ENCODE results near the gene RPS6KL1.

The RPS6KL1 gene

DNA sequence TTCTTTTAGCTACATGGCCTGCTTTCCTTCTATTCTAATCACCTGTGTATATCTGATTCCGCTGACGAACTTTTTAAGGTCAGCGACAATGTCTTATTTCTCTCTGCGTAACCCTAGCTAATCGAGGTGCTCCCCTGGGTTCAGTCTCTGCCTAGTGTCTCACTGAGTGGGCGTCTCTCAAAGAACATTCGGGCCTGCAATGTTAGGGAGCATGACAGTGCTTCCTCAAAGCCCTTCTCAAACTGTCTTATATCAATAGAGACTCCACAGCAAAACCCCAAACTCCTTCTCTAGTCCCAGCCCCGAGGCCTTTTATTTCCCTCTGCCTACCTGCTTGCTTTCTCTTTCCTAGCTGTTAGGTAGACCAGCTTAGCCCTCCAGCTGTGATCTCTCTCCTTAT lies 13.7 kb upstream of the RPS6KL1 start (continued):
- TF ChIP-seq TSHZ2 (CRISPR knock-in tag; IDR thresholded peaks at IDR 0.05) = no peak
- TF ChIP-seq, protein P1, sequence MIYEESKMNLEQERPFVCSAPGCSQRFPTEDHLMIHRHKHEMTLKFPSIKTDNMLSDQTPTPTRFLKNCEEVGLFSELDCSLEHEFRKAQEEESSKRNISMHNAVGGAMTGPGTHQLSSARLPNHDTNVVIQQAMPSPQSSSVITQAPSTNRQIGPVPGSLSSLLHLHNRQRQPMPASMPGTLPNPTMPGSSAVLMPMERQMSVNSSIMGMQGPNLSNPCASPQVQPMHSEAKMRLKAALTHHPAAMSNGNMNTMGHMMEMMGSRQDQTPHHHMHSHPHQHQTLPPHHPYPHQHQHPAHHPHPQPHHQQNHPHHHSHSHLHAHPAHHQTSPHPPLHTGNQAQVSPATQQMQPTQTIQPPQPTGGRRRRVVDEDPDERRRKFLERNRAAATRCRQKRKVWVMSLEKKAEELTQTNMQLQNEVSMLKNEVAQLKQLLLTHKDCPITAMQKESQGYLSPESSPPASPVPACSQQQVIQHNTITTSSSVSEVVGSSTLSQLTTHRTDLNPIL (CRISPR knock-in tag; IDR thresholded peaks at IDR 0.05; ENCODE audit: low read depth) = no peak

DNA sequence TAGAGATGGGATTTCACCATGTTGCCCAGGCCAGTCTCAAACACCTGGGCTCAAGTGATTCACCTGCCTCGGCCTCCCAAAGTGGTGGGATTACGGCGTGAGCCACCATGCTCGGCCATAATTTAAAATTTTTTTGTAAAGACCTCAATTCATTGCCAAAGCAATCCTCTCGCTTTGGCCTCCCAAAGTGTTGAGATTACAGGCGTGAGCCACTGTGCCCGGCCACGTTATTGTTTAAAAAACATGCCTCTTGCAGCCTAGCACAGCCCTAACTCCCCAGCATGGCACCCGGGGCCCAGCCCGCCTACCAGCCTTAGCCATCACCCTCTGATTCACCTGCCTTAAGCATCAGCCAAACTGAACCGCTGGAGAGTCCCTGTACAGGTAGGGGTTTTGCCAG lies 13.1 kb upstream of the RPS6KL1 start:
- no peak for ATAC-seq
- TF ChIP-seq ZNF8 (CRISPR knock-in tag; IDR thresholded peaks at IDR 0.05) (no peak), ZFP3 (CRISPR knock-in tag; IDR thresholded peaks at IDR 0.05) (no peak), ISL1 (CRISPR knock-in tag; IDR thresholded peaks at IDR 0.05) (no peak), TSHZ2 (CRISPR knock-in tag; IDR thresholded peaks at IDR 0.05) (no peak), ZNF70 (CRISPR knock-in tag; IDR thresholded peaks at IDR 0.05) (no peak), TCF4 (CRISPR knock-in tag; IDR thresholded peaks at IDR 0.05; ENCODE audit: borderline replicate concordance) (no peak), TOX (CRISPR knock-in tag; IDR thresholded peaks at IDR 0.05; ENCODE audit: borderline replicate concordance) (no peak), OSR1 (CRISPR knock-in tag; IDR thresholded peaks at IDR 0.05) (no peak), CSDC2 (CRISPR knock-in tag; IDR thresholded peaks at IDR 0.05) (no peak), GLIS3 (CRISPR knock-in tag; IDR thresholded peaks at IDR 0.05) (no peak), SNAI2 (CRISPR knock-in tag; IDR thresholded peaks at IDR 0.05) (no peak), ESRRG (CRISPR knock-in tag; IDR thresholded peaks at IDR 0.05) (no peak), PPARA (CRISPR knock-in tag; IDR thresholded peaks at IDR 0.05; ENCODE audit: borderline replicate concordance) (no peak), ZFP30 (CRISPR knock-in tag; IDR thresholded peaks at IDR 0.05) (no peak), ARNTL (CRISPR knock-in tag; IDR thresholded peaks at IDR 0.05; ENCODE audit: borderline replicate concordance, low read depth) (no peak), ZNF565 (CRISPR knock-in tag; conservative IDR thresholded peaks at IDR 0.05; ENCODE audit: low read depth) (no peak), RARB (CRISPR knock-in tag; IDR thresholded peaks at IDR 0.05) (no peak)
- TF ChIP-seq, protein P1 (CRISPR knock-in tag; IDR thresholded peaks at IDR 0.05; ENCODE audit: low read depth) = no peak
- TF ChIP-seq, protein P2, sequence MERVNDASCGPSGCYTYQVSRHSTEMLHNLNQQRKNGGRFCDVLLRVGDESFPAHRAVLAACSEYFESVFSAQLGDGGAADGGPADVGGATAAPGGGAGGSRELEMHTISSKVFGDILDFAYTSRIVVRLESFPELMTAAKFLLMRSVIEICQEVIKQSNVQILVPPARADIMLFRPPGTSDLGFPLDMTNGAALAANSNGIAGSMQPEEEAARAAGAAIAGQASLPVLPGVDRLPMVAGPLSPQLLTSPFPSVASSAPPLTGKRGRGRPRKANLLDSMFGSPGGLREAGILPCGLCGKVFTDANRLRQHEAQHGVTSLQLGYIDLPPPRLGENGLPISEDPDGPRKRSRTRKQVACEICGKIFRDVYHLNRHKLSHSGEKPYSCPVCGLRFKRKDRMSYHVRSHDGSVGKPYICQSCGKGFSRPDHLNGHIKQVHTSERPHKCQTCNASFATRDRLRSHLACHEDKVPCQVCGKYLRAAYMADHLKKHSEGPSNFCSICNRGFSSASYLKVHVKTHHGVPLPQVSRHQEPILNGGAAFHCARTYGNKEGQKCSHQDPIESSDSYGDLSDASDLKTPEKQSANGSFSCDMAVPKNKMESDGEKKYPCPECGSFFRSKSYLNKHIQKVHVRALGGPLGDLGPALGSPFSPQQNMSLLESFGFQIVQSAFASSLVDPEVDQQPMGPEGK (CRISPR knock-in tag; IDR thresholded peaks at IDR 0.05; ENCODE audit: borderline replicate concordance) = no peak
- TF ChIP-seq, protein P3, sequence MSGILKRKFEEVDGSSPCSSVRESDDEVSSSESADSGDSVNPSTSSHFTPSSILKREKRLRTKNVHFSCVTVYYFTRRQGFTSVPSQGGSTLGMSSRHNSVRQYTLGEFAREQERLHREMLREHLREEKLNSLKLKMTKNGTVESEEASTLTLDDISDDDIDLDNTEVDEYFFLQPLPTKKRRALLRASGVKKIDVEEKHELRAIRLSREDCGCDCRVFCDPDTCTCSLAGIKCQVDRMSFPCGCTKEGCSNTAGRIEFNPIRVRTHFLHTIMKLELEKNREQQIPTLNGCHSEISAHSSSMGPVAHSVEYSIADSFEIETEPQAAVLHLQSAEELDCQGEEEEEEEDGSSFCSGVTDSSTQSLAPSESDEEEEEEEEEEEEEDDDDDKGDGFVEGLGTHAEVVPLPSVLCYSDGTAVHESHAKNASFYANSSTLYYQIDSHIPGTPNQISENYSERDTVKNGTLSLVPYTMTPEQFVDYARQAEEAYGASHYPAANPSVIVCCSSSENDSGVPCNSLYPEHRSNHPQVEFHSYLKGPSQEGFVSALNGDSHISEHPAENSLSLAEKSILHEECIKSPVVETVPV (CRISPR knock-in tag; IDR thresholded peaks at IDR 0.05) = no peak

Measured in SK-N-SH treated with all-trans-retinoic acid at 6 μM for 48 hours (cell line).